NB4 (cell line): Measurements from ENCODE around the gene PNPLA2.

Experiments
- DNase-seq: peaks from one replicate; pipeline ENCODE4 v3.0.0; 2010; ENCODE audit warnings: low read depth
- H3K4me3 ChIP-seq: one replicate; pipeline ENCODE4 v1.5.1; 2011; ENCODE audit warnings: mild to moderate bottlenecking, low read depth, low read length, moderate library complexity
- CTCF ChIP-seq: IDR thresholded peaks from one replicate; pipeline ENCODE4 v1.5.1; 2012; ENCODE audit warnings: low read depth, low read length
- MAX ChIP-seq: IDR thresholded peaks from 2 replicates; pipeline ENCODE4 v1.6.1; 2011; ENCODE audit warnings: low read depth, low read length
- MYC ChIP-seq: IDR thresholded peaks from 2 replicates; pipeline ENCODE4 v1.6.1; 2011; ENCODE audit warnings: low read depth, low read length
- POLR2A ChIP-seq: IDR thresholded peaks from 2 replicates; pipeline ENCODE4 v1.6.1; 2011; ENCODE audit warnings: mild to moderate bottlenecking; ENCODE audit not compliant: insufficient read length; ENCODE audit errors: extremely low read depth

PNPLA2 gene

GRCh38 chr11:793556-793955 lies 25.2 kb upstream of the PNPLA2 start:
- TF ChIP-seq MAX (no peak), CTCF (no peak), POLR2A (no peak), MYC (no peak)
- H3K4me3 ChIP-seq: no peak overlapping the region
- DNase-seq: no peak

DNA sequence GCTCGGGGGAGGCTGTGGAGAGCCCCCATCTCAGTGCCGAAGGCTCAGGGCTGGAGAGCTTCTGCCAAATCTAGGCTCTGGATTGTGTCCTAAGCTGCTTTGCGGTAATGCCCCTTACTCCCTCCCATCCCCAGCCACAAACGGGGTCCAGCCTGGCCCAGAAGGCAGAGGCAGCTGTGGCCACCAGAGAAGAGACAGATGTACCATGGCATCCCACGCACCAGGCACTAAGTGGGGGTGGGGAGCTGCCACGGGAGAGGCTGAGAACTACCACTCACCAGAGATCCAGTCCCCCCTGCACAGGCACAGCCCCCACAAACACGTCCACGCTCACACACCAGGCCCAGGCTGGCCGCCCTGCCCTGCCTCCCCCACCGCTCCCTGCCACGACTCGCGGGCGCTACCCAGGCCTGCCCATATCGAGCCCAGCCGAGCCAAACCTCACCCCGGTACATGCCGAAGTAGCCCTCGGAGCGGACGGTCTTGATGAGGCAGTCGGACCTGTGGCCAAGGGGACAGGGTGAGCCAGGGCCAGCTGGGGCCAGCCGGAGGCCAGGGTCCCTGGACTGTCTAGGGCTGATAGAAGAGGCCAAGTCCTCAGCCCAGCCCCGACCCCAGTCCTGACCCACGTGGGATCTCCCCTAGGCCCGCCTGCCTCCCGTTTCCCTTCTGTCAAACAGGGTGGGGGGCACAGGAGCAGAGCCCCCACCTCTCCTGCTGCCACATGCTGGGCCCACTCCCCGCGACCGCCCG lies 24.5 kb upstream of the PNPLA2 start:
- TF ChIP-seq MAX (no peak), MYC (no peak), CTCF (no peak), POLR2A (no peak)
- no peak for DNase-seq
- H3K4me3 ChIP-seq: no peak overlapping the region

DNA sequence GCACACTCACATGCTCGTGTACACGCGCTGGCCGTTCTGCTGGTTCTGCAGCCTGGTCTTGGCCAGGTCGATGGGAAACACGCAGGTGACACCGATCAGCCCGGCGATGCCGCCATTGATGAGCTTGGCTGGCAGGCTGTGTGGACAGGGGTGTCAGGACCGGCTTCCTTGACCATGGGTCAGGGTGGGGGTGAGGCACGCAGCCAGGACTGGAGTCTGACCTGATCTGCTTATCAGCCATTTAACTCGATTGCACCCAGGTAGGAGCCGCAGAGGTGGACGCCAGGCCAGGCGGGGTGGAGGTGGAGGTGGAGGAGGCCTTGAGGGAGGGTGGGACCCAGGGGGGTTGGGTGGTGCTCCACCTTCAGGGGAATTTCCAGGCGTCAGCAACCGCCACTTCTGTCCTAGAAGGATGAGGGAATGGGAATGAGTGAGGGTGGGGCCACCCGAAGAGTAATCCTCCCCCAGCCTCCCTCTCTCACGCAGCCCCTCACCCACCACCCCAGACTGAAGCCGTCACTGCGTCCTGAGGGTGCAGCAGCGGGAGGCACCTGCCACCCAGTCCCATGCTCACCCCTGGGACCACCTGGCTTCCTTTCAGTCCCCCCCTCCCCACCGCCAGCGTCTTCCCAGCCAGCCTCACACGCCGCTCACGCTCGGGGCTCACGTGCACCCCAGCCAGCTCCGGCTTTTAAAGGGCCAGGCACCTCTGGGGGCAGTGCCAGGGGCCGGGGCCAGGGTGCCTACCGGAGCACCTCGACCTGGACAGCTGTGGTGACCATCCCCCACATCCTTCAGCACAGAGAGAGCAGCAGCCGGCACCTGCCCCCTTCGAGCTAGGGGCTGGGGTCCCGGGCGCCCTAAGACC lies 23.7 kb upstream of the PNPLA2 start:
- H3K4me3 ChIP-seq: no peak overlapping the region
- TF ChIP-seq MYC (no peak), CTCF (no peak), MAX (no peak), POLR2A (no peak)
- no peak for DNase-seq

DNA sequence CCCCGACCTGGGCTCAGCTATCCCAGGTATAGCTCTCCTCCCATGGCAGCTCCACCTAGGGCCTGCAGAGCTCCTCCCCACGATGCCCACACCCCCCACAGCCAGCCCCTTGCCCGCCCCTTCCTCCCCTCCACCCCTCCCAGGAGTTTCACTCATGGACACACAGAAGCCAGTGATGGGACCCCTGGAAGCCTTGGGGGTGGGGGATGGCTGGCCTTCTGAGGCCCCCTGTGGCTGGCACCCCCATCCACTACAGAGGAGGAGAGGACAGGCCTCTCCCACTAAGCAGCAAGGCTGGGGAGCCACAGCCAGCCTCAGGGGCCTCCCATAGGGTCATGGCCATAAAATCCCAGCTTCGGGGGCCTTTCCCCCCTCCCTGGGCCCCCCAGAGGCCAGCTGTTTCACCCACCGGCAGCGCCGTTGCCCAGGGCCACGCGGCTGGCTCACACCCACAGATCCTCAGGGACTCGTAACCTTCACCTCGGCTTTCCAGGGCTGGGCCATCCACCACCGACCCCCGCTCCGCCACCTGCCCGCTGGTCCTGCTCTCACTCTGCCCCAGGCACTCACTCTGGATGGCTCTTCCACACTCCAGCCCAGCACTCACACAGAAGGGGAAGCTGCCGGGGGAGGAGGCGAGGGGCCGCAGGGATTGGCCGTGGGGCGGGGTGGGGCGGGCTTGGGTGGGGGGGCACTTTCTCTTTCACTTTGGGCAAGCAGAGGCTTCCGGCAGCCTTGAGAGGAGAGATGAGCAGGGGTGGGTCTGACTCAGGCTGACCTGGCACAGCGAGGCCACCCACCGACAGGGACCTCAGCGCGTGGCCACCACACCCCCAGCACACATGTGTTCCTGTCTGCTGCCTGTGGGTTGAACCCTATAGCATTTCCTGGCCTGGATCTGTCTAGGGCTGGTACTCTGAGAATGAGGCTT lies 22.8 kb upstream of the PNPLA2 start:
- peak overlapping the region; percentile 69 for H3K4me3 ChIP-seq
- peak; percentile 92 for TF ChIP-seq MAX
- TF ChIP-seq MYC: no peak; the same call in 1 of the 2 replicates
- no peak for TF ChIP-seq CTCF
- peak; percentile 24 for TF ChIP-seq POLR2A
- DNase-seq: peak; percentile 90

DNA sequence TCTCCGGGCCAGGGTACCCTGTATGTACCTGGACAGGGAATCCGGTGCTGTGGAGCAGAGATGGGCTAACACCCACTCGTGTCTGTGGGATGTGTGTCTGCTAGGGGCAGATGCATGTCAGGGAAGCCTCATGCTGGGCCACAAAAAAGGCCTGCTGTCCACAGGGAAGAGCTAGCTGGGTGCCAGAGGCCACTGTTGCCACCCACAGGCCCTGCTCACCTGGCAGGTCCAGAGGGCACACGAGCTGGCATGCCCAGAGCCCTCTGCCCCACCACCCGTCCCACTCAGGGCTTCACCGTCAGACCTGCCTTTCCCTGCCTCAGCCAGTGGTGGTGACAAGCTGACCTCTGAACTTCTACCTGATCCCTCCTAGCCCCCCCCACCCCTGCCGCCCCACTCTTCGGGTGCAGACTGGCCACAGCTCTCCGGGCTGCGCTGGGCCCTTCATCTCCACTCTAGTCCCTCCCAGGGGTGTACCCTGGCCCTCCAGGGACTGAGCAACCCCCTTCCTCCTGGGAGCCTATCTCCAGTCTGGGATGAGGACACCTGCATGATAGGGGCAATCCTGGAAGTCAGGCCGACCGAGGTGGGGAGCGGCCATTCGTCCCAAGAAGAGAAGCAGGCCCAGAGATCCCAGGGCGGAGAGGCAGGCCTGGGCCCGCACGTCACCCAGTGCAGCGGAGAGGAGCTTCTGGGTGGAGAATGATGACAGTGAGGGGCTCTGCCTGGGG lies 22.0 kb upstream of the PNPLA2 start:
- no peak for DNase-seq
- no peak for TF ChIP-seq POLR2A
- TF ChIP-seq MYC: no peak; the same call in none of the 2 replicates
- TF ChIP-seq CTCF: no peak
- no peak for TF ChIP-seq MAX
- peak overlapping the region; percentile 69 for H3K4me3 ChIP-seq
